ENCODE measurements around the gene BCL7C.

DNA sequence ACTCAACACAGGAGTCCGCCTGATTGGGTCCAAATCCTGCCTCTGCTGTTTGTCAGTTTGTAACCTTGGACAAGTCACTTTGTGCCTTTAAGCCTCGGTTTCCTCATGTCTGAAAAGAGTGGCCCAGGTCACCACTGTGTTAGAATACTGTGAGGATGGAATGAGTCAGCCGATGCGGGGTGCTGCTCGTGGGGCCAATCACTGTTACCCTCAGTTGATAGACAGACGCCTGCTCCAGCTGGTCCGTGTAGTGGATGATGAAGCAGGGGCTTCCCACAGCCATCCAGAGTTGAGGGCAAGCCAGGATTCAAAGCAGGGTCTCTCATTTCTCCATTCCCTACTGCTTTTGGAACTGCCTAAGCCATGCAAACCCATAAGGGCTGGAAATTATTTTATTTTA lies 35.3 kb upstream of the BCL7C start:
- TF ChIP-seq, protein P1, sequence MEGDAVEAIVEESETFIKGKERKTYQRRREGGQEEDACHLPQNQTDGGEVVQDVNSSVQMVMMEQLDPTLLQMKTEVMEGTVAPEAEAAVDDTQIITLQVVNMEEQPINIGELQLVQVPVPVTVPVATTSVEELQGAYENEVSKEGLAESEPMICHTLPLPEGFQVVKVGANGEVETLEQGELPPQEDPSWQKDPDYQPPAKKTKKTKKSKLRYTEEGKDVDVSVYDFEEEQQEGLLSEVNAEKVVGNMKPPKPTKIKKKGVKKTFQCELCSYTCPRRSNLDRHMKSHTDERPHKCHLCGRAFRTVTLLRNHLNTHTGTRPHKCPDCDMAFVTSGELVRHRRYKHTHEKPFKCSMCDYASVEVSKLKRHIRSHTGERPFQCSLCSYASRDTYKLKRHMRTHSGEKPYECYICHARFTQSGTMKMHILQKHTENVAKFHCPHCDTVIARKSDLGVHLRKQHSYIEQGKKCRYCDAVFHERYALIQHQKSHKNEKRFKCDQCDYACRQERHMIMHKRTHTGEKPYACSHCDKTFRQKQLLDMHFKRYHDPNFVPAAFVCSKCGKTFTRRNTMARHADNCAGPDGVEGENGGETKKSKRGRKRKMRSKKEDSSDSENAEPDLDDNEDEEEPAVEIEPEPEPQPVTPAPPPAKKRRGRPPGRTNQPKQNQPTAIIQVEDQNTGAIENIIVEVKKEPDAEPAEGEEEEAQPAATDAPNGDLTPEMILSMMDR (IDR thresholded peaks at IDR 0.05), result no peak
- TF ChIP-seq POLR2A (IDR thresholded peaks at IDR 0.05) (no peak), EP300 (IDR thresholded peaks at IDR 0.05) (no peak), POLR2AphosphoS5 (IDR thresholded peaks at IDR 0.05) (no peak)
